ENCODE results near the gene SV2C. TPM values are rescaled to one million over a fixed set of nuclear protein-coding genes. Genes with fewer than 3 reads are reported as not detected.

SV2C gene
- total RNA-seq, 1 donor from 2014 or later = 0.32 TPM

GRCh38 chr5:76385540-76385939, 302.4 kb downstream of the SV2C start:
- no peaks in the 10 kb centered on the region for H3K27me3 ChIP-seq
- no peaks in the 10 kb centered on the region for H3K9me3 ChIP-seq
- intact Hi-C loops (cut with DNase I) = no loop called here
- H3K4me3 ChIP-seq = no peak overlapping the region
- TF ChIP-seq CTCF (IDR thresholded peaks at IDR 0.05) = no peak
- peak; percentile 64 for ATAC-seq
- H3K27ac ChIP-seq = no peak overlapping the region
- DNase-seq = peak; percentile 69
- no peaks in the 10 kb centered on the region for H3K36me3 ChIP-seq
- H3K4me1 ChIP-seq = no peaks in the 10 kb centered on the region

GRCh38 chr5:76386360-76386759, 303.2 kb downstream of the SV2C start:
- no peak for TF ChIP-seq CTCF (IDR thresholded peaks at IDR 0.05)
- peak; percentile 85 for ATAC-seq

GRCh38 chr5:76388236-76388635, 305.1 kb downstream of the SV2C start:
- ATAC-seq = no peak
- H3K27ac ChIP-seq = no peak overlapping the region
- DNase-seq = no peak
- no peak for TF ChIP-seq CTCF (IDR thresholded peaks at IDR 0.05)
- no peak overlapping the region for H3K4me3 ChIP-seq
- no peaks in the 10 kb centered on the region for H3K4me1 ChIP-seq
- no peaks in the 10 kb centered on the region for H3K27me3 ChIP-seq
- H3K36me3 ChIP-seq = no peaks in the 10 kb centered on the region
- no peaks in the 10 kb centered on the region for H3K9me3 ChIP-seq
- intact Hi-C loops (cut with DNase I) = no loop called here

More at GRCh38 chr5:76386360-76386759, 303.2 kb downstream of the SV2C start:
- Histone ChIP-seq H3K27ac (no peak overlapping the region), H3K9me3 (no peaks in the 10 kb centered on the region), H3K4me3 (no peak overlapping the region), H3K36me3 (no peaks in the 10 kb centered on the region), H3K27me3 (no peaks in the 10 kb centered on the region), H3K4me1 (no peaks in the 10 kb centered on the region)
- intact Hi-C loops (cut with DNase I) = no loop called here
- DNase-seq = peak; percentile 87

GRCh38 chr5:76388791-76389512, 305.8 kb downstream of the SV2C start:
- Histone ChIP-seq H3K27me3 (no peaks in the 10 kb centered on the region), H3K27ac (no peak overlapping the region), H3K36me3 (no peaks in the 10 kb centered on the region), H3K9me3 (no peaks in the 10 kb centered on the region), H3K4me1 (no peaks in the 10 kb centered on the region), H3K4me3 (no peak overlapping the region)
- ATAC-seq (no peak), DNase-seq (no peak)
- no peak for TF ChIP-seq CTCF (IDR thresholded peaks at IDR 0.05)
- intact Hi-C loops (cut with DNase I) = no loop called here

GRCh38 chr5:76389513-76390154, 306.5 kb downstream of the SV2C start:
- intact Hi-C loops (cut with DNase I) = no loop called here
- no peaks in the 10 kb centered on the region for H3K9me3 ChIP-seq
- H3K4me1 ChIP-seq = no peaks in the 10 kb centered on the region
- H3K27me3 ChIP-seq = no peaks in the 10 kb centered on the region
- no peak overlapping the region for H3K27ac ChIP-seq
- DNase-seq = no peak
- no peak overlapping the region for H3K4me3 ChIP-seq
- no peak for ATAC-seq
- H3K36me3 ChIP-seq = no peaks in the 10 kb centered on the region
- no peak for TF ChIP-seq CTCF (IDR thresholded peaks at IDR 0.05)
